Glutamatergic neuron (in vitro differentiated cells): ENCODE results near the gene CLIC1. TPM values are rescaled to one million over a fixed set of nuclear protein-coding genes. Genes with fewer than 3 reads are reported as not detected.

Experiments used
- DNase-seq: peaks from one replicate; pipeline ENCODE4 v3.0.0; 2022
- H3K27ac Mint-ChIP-seq: one replicate; pipeline ENCODE4 v1.8.0; 2020; ENCODE audit warnings: mild to moderate bottlenecking, mixed read lengths, inconsistent platforms; ENCODE audit not compliant: unreplicated experiment
- H3K27me3 Mint-ChIP-seq: one replicate; pipeline ENCODE4 v1.8.0; 2020; ENCODE audit warnings: mild to moderate bottlenecking, moderate library complexity, mixed read lengths, inconsistent platforms; ENCODE audit not compliant: unreplicated experiment
- H3K36me3 Mint-ChIP-seq: one replicate; pipeline ENCODE4 v1.8.0; 2020; ENCODE audit warnings: mild to moderate bottlenecking, mixed read lengths, inconsistent platforms; ENCODE audit not compliant: unreplicated experiment
- H3K4me1 Mint-ChIP-seq: one replicate; pipeline ENCODE4 v1.8.0; 2020; ENCODE audit warnings: mild to moderate bottlenecking, low read depth, mixed read lengths, inconsistent platforms; ENCODE audit not compliant: unreplicated experiment
- H3K4me3 Mint-ChIP-seq: one replicate; pipeline ENCODE4 v1.8.0; 2020; ENCODE audit warnings: mild to moderate bottlenecking, mixed read lengths, inconsistent platforms; ENCODE audit not compliant: unreplicated experiment
- H3K9me3 Mint-ChIP-seq: one replicate; pipeline ENCODE4 v1.8.0; 2020; ENCODE audit warnings: mild to moderate bottlenecking, moderate library complexity, mixed read lengths, inconsistent platforms; ENCODE audit not compliant: unreplicated experiment
- total RNA-seq: library from RNA; stranded (reverse); fragmentation: NEBNext Ultra II Directional; extraction: Animal tissue kit (Norgen Biotek cat#: 25700); gene quantifications from one replicate; pipeline ENCODE4 v1.2.1, GENCODE V29; 2021; ENCODE audit not compliant: unreplicated experiment
- TF ChIP-seq, protein P1 (sequence below): fragments of 200-600 bp; sonication (generic); IDR thresholded peaks from one replicate; pipeline ENCODE4 v1.5.0; 2021; ENCODE audit not compliant: partially characterized antibody, unreplicated experiment

Gene CLIC1
- total RNA-seq, 1 donor from 2014 or later, result 310 TPM

DNA sequence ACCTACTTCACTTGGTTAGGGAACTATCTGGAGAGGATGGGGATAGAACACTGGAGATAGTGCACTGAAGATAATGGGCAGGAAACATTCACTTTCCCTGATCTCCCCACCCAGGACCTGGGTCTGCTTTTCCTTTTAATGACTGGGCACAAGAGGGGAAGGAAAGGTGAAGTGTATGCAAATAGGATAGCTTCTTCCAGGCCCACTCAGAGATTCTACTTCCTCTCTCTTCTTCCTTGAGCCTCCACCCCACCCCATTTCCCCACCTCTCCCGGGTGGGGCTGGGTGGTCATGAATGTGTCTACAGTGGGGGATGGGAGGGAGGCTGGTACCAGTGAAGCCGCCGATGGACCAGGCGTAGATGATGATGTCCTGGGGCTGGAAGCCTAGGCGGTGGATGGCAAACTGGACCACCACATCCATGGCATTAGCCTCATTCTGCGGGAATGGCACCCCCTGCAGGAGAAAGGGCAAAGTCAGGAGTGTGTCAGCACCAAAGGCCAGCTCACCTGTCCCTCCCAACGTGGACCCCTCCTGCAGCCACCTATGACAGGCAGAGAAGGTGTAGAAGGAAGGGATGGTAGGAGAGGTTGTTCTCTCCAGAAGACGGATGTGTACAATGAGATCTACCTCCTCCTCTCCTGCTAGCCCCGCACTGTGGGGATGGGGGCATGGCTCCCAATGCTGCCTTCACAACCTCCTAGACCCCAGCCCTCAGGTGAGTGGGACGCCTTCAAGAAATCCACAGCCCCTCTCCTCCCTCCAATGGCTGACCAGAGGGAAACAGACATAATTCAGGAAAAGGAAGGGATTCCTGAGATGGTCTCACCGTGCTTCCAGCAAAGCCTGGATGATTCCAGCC lies 46.9 kb downstream of the CLIC1 start:
- no peak overlapping the region for H3K4me3 Mint-ChIP-seq
- peaks cover 3% of the 10 kb centered on the region for H3K27me3 Mint-ChIP-seq
- no peaks in the 10 kb centered on the region for H3K36me3 Mint-ChIP-seq
- peak overlapping the region; percentile 33 for H3K27ac Mint-ChIP-seq
- TF ChIP-seq, protein P1, sequence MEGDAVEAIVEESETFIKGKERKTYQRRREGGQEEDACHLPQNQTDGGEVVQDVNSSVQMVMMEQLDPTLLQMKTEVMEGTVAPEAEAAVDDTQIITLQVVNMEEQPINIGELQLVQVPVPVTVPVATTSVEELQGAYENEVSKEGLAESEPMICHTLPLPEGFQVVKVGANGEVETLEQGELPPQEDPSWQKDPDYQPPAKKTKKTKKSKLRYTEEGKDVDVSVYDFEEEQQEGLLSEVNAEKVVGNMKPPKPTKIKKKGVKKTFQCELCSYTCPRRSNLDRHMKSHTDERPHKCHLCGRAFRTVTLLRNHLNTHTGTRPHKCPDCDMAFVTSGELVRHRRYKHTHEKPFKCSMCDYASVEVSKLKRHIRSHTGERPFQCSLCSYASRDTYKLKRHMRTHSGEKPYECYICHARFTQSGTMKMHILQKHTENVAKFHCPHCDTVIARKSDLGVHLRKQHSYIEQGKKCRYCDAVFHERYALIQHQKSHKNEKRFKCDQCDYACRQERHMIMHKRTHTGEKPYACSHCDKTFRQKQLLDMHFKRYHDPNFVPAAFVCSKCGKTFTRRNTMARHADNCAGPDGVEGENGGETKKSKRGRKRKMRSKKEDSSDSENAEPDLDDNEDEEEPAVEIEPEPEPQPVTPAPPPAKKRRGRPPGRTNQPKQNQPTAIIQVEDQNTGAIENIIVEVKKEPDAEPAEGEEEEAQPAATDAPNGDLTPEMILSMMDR, result peak; percentile 40
- DNase-seq, result no peak
- peaks cover 4% of the 10 kb centered on the region for H3K9me3 Mint-ChIP-seq
- no peaks in the 10 kb centered on the region for H3K4me1 Mint-ChIP-seq

GRCh38 chr6:31687860-31688693 lies 48.3 kb downstream of the CLIC1 start:
- peaks cover 3% of the 10 kb centered on the region for H3K4me1 Mint-ChIP-seq
- TF ChIP-seq, protein P1, result no peak
- no peak overlapping the region for H3K27ac Mint-ChIP-seq
- no peak overlapping the region for H3K4me3 Mint-ChIP-seq
- H3K36me3 Mint-ChIP-seq, result no peaks in the 10 kb centered on the region
- H3K9me3 Mint-ChIP-seq, result peaks cover 7% of the 10 kb centered on the region
- H3K27me3 Mint-ChIP-seq, result peaks cover 3% of the 10 kb centered on the region
- no peak for DNase-seq

- H3K9me3 Mint-ChIP-seq, result peaks cover 7% of the 10 kb centered on the region
- peaks cover 4% of the 10 kb centered on the region for H3K27me3 Mint-ChIP-seq
- no peak overlapping the region for H3K27ac Mint-ChIP-seq
- no peaks in the 10 kb centered on the region for H3K36me3 Mint-ChIP-seq
- TF ChIP-seq, protein P1, result no peak
- peaks cover 3% of the 10 kb centered on the region for H3K4me1 Mint-ChIP-seq
- no peak for DNase-seq
- H3K4me3 Mint-ChIP-seq, result no peak overlapping the region
Measured at GRCh38 chr6:31687321-31687720, 49.0 kb downstream of the CLIC1 start.

GRCh38 chr6:31686483-31686882 lies 49.8 kb downstream of the CLIC1 start:
- Mint-ChIP-seq H3K4me1 (peaks cover 3% of the 10 kb centered on the region), H3K27me3 (peaks cover 5% of the 10 kb centered on the region), H3K9me3 (peaks cover 7% of the 10 kb centered on the region), H3K36me3 (no peaks in the 10 kb centered on the region), H3K27ac (no peak overlapping the region), H3K4me3 (no peak overlapping the region)
- TF ChIP-seq, protein P1, result no peak
- no peak for DNase-seq

DNA sequence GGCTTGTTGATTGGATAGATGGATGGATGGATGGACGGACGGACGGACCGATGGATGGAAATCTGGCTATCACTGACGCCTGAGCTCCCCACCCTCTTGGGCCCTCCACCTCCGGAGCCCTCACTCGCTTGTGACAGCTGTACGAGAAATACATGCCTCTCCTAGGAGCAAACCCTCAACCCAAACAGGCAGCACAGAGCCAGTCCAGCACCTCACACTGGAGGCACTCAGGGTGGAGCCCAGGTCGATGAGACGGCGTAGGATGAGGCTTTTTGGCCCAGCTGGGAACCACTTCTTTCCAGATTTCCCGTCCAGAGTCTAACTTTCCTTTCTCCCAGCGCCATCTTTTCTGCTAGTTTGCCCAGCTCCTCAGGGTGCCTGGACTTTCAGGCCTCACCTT lies 52.7 kb downstream of the CLIC1 start:
- TF ChIP-seq, protein P1, result no peak
- Mint-ChIP-seq H3K27me3 (peaks cover 11% of the 10 kb centered on the region), H3K4me3 (peak overlapping the region; percentile 80), H3K9me3 (peaks cover 17% of the 10 kb centered on the region), H3K4me1 (peaks cover 12% of the 10 kb centered on the region), H3K36me3 (no peaks in the 10 kb centered on the region), H3K27ac (no peak overlapping the region)
- no peak for DNase-seq
